Activated CD4-positive, alpha-beta memory T cell treated with anti-CD3 and anti-CD28 coated beads, Interleukin-2, amount 10 ng/mL, durations not matched to agents 7 days and 5 days (primary cell): ENCODE measurements around the gene LYSMD1. TPM values are rescaled to one million over a fixed set of nuclear protein-coding genes. Genes with fewer than 3 reads are reported as not detected.

Experiments used
- CTCF ChIA-PET: fragments of 350-600 bp; sonication (Branson Sonifier 250); formaldehyde crosslinking; loops from one replicate; lab custom pipeline; 2021; ENCODE audit warnings: antibody characterized with exemption, inconsistent platforms; lab: Charles Lee
- POLR2A ChIA-PET: fragments of 350-600 bp; sonication (Branson Sonifier 250); formaldehyde crosslinking; loops from one replicate; lab custom pipeline; 2021; ENCODE audit warnings: antibody characterized with exemption; lab: Charles Lee
- DNase-seq: peaks from one replicate; pipeline ENCODE4 v3.0.0-alpha.2; 2020
- H3K27ac Mint-ChIP-seq: one replicate; pipeline ENCODE4 v1.8.0; 2021; ENCODE audit warnings: mild to moderate bottlenecking, mixed read lengths
- H3K27me3 Mint-ChIP-seq: one replicate; pipeline ENCODE4 v1.8.0; 2021; ENCODE audit warnings: mixed read lengths
- H3K36me3 Mint-ChIP-seq: one replicate; pipeline ENCODE4 v1.8.0; 2021; ENCODE audit warnings: low read depth, mixed read lengths
- H3K4me1 Mint-ChIP-seq: one replicate; pipeline ENCODE4 v1.8.0; 2021; ENCODE audit warnings: mixed read lengths
- H3K4me3 Mint-ChIP-seq: one replicate; pipeline ENCODE4 v1.8.0; 2021; ENCODE audit warnings: mild to moderate bottlenecking, mixed read lengths
- H3K9me3 Mint-ChIP-seq: one replicate; pipeline ENCODE4 v1.8.0; 2021; ENCODE audit warnings: mixed read lengths
- total RNA-seq, 2 experiments: library from RNA; stranded (reverse); gene quantifications; one replicate each; pipeline ENCODE4 v1.2.3, GENCODE V29; 2021

The LYSMD1 gene
- total RNA-seq, 2 experiments from 2014 or later = 2.0 to 2.1 TPM

- Mint-ChIP-seq H3K27ac (no peak overlapping the region), H3K27me3 (peaks cover 13% of the 10 kb centered on the region), H3K9me3 (no peaks in the 10 kb centered on the region), H3K4me1 (peaks cover 11% of the 10 kb centered on the region), H3K36me3 (no peaks in the 10 kb centered on the region), H3K4me3 (no peak overlapping the region)
- ChIA-PET CTCF (interaction anchor here (1.1 to 1.5 kb wide), 2 partner anchors 21 to 22 kb away, joined by 3 to 8 read pairs; partner anchors contain the start of gene TNFAIP8L2), POLR2A (interaction anchor here (1.0 to 1.5 kb wide), 2 partner anchors 27 to 55 kb away, joined by 3 to 4 read pairs; partner anchors contain the start of gene VPS72)
- no peak for DNase-seq
Observed at GRCh38 chr1:151134396-151134795, 31.3 kb downstream of the LYSMD1 start.

GRCh38 chr1:151133018-151133806 lies 32.5 kb downstream of the LYSMD1 start:
- Mint-ChIP-seq H3K4me1 (peaks cover 11% of the 10 kb centered on the region), H3K9me3 (no peaks in the 10 kb centered on the region), H3K4me3 (no peak overlapping the region), H3K27ac (no peak overlapping the region), H3K36me3 (no peaks in the 10 kb centered on the region), H3K27me3 (peaks cover 13% of the 10 kb centered on the region)
- POLR2A ChIA-PET = interaction anchor here (1.5 kb wide), 1 partner anchor 26 kb away, joined by 4 read pairs; no protein-coding TSS in a partner anchor
- CTCF ChIA-PET = interaction anchor here (1.5 kb wide), 1 partner anchor 22 kb away, joined by 8 read pairs; no protein-coding TSS in a partner anchor
- DNase-seq = no peak

- no peaks in the 10 kb centered on the region for H3K9me3 Mint-ChIP-seq
- no peaks in the 10 kb centered on the region for H3K36me3 Mint-ChIP-seq
- CTCF ChIA-PET = interaction anchor here (1.9 kb wide), 1 partner anchor 23 kb away, joined by 9 read pairs; no protein-coding TSS in a partner anchor
- no peak overlapping the region for H3K27ac Mint-ChIP-seq
- peaks cover 11% of the 10 kb centered on the region for H3K4me1 Mint-ChIP-seq
- POLR2A ChIA-PET = interaction anchor here (1.8 to 1.9 kb wide), 2 partner anchors 9 to 149 kb away, joined by 5 to 7 read pairs; no protein-coding TSS in a partner anchor
- DNase-seq = no peak
- H3K27me3 Mint-ChIP-seq = peaks cover 13% of the 10 kb centered on the region
- H3K4me3 Mint-ChIP-seq = peak overlapping the region; percentile 4
Observed at GRCh38 chr1:151132335-151133017, 33.2 kb downstream of the LYSMD1 start.

GRCh38 chr1:151131701-151132334 lies 33.9 kb downstream of the LYSMD1 start:
- H3K4me1 Mint-ChIP-seq = peaks cover 11% of the 10 kb centered on the region
- peak overlapping the region; percentile 38 for H3K4me3 Mint-ChIP-seq
- peaks cover 13% of the 10 kb centered on the region for H3K27me3 Mint-ChIP-seq
- H3K9me3 Mint-ChIP-seq = no peaks in the 10 kb centered on the region
- no peak overlapping the region for H3K27ac Mint-ChIP-seq
- POLR2A ChIA-PET = interaction anchor here (0.7 to 1.9 kb wide), 5 partner anchors 10 to 150 kb away, joined by 3 to 7 read pairs (median 3); partner anchors contain the start of gene TNFAIP8L2
- CTCF ChIA-PET = interaction anchor here (1.0 to 2.5 kb wide), 4 partner anchors 23 to 60 kb away, joined by 3 to 12 read pairs (median 8); partner anchors contain the start of gene TNFAIP8L2
- no peak for DNase-seq
- no peaks in the 10 kb centered on the region for H3K36me3 Mint-ChIP-seq

- ChIA-PET POLR2A (interaction anchor here (0.7 to 1.9 kb wide), 6 partner anchors 11 to 150 kb away, joined by 3 to 7 read pairs (median 4); partner anchors contain the start of gene TNFAIP8L2), CTCF (interaction anchor here (1.0 to 2.5 kb wide), 4 partner anchors 24 to 60 kb away, joined by 3 to 12 read pairs (median 8); partner anchors contain the start of gene TNFAIP8L2)
- Mint-ChIP-seq H3K27ac (no peak overlapping the region), H3K9me3 (no peaks in the 10 kb centered on the region), H3K27me3 (peaks cover 13% of the 10 kb centered on the region), H3K4me1 (peaks cover 11% of the 10 kb centered on the region), H3K4me3 (peak overlapping the region; percentile 38), H3K36me3 (no peaks in the 10 kb centered on the region)
- peak; percentile 67 for DNase-seq
Observed at GRCh38 chr1:151130987-151131586, 34.6 kb downstream of the LYSMD1 start.

GRCh38 chr1:151128800-151129199 lies 36.9 kb downstream of the LYSMD1 start:
- ChIA-PET CTCF (interaction anchor here (1.3 kb wide), 1 partner anchor 123 kb away, joined by 3 read pairs; no protein-coding TSS in a partner anchor), POLR2A (no interaction called here)
- Mint-ChIP-seq H3K27me3 (peaks cover 13% of the 10 kb centered on the region), H3K27ac (no peak overlapping the region), H3K4me3 (no peak overlapping the region), H3K4me1 (peaks cover 15% of the 10 kb centered on the region), H3K36me3 (no peaks in the 10 kb centered on the region), H3K9me3 (no peaks in the 10 kb centered on the region)
- DNase-seq = no peak

- H3K36me3 Mint-ChIP-seq = peaks cover 4% of the 10 kb centered on the region
- CTCF ChIA-PET = interaction anchor here (0.8 kb wide), 1 partner anchor 45 kb away, joined by 3 read pairs; no protein-coding TSS in a partner anchor
- H3K27ac Mint-ChIP-seq = no peak overlapping the region
- H3K9me3 Mint-ChIP-seq = no peaks in the 10 kb centered on the region
- no peak for DNase-seq
- H3K4me1 Mint-ChIP-seq = peaks cover 4% of the 10 kb centered on the region
- no peak overlapping the region for H3K4me3 Mint-ChIP-seq
- no peaks in the 10 kb centered on the region for H3K27me3 Mint-ChIP-seq
- POLR2A ChIA-PET = no interaction called here
Observed at GRCh38 chr1:151124763-151125403, 40.8 kb downstream of the LYSMD1 start.

- no peaks in the 10 kb centered on the region for H3K4me1 Mint-ChIP-seq
- CTCF ChIA-PET = interaction anchor here (0.6 to 4.5 kb wide), 2 partner anchors 14 to 329 kb away, joined by 3 to 24 read pairs; no protein-coding TSS in a partner anchor
- no peak for DNase-seq
- H3K4me3 Mint-ChIP-seq = no peak overlapping the region
- POLR2A ChIA-PET = interaction anchor here (0.5 kb wide), 1 partner anchor 776 kb away, joined by 4 read pairs; no protein-coding TSS in a partner anchor
- H3K27me3 Mint-ChIP-seq = no peaks in the 10 kb centered on the region
- peaks cover 7% of the 10 kb centered on the region for H3K36me3 Mint-ChIP-seq
- H3K27ac Mint-ChIP-seq = no peak overlapping the region
- H3K9me3 Mint-ChIP-seq = no peaks in the 10 kb centered on the region
Observed at GRCh38 chr1:151113877-151114276, 51.8 kb downstream of the LYSMD1 start.

Other genes with a start within 250 kb of the LYSMD1 start
- gene SETDB1, start 239.5 kb downstream of the LYSMD1 start, total RNA-seq = 10 to 100 TPM; 49.5 to 51.5 TPM
- gene CERS2, start 191.1 kb downstream of the LYSMD1 start, total RNA-seq = 100 to 1,000 TPM; 177 to 181 TPM
- gene ANXA9, start 183.6 kb downstream of the LYSMD1 start, total RNA-seq = not detected
- 10 to 100 TPM; 19.9 to 20.5 TPM for gene MINDY1, start 159.0 kb downstream of the LYSMD1 start, total RNA-seq
- gene PRUNE1, start 157.5 kb downstream of the LYSMD1 start, total RNA-seq = 10 to 100 TPM; 13.8 to 16.6 TPM
- 1 to 10 TPM in 1 of 2 experiments, under 1 TPM in 1; 0.98 to 1.2 TPM for gene BNIPL, start 129.3 kb downstream of the LYSMD1 start, total RNA-seq
- 1 to 10 TPM; 1.2 to 1.7 TPM for gene C1orf56, start 118.2 kb downstream of the LYSMD1 start, total RNA-seq
- 100 to 1,000 TPM; 345 to 347 TPM for gene CDC42SE1, start 106.3 kb downstream of the LYSMD1 start, total RNA-seq
- 1 to 10 TPM; 3.2 to 3.4 TPM for gene MLLT11, start 105.5 kb downstream of the LYSMD1 start, total RNA-seq
- gene GABPB2, start 95.1 kb downstream of the LYSMD1 start, total RNA-seq = 10 to 100 TPM; 24.5 to 25.9 TPM
- gene SEMA6C, start 19.3 kb downstream of the LYSMD1 start, total RNA-seq = 1 to 10 TPM; 1.8 to 2.3 TPM
- gene TNFAIP8L2, start 9.3 kb downstream of the LYSMD1 start, total RNA-seq = 10 to 100 TPM; 31.2 to 32.0 TPM
- gene SCNM1, start 242 bp upstream of the LYSMD1 start, total RNA-seq = 10 to 100 TPM; 63.5 to 67.9 TPM
- gene TMOD4, start 10.1 kb upstream of the LYSMD1 start, total RNA-seq = 1 to 10 TPM; 1.5 to 1.9 TPM
- gene VPS72, start 24.3 kb upstream of the LYSMD1 start, total RNA-seq = 10 to 100 TPM; 76.1 to 78.8 TPM
- 10 to 100 TPM; 53.9 to 61.1 TPM for gene PIP5K1A, start 32.6 kb upstream of the LYSMD1 start, total RNA-seq
- 100 to 1,000 TPM; 178 to 188 TPM for gene PSMD4, start 88.8 kb upstream of the LYSMD1 start, total RNA-seq
- gene ZNF687, start 116.4 kb upstream of the LYSMD1 start, total RNA-seq = 10 to 100 TPM; 31.4 to 32.6 TPM
- 10 to 100 TPM; 71.2 to 72.9 TPM for gene PI4KB, start 161.5 kb upstream of the LYSMD1 start, total RNA-seq
- 10 to 100 TPM; 96.2 to 99.3 TPM for gene RFX5, start 181.3 kb upstream of the LYSMD1 start, total RNA-seq
- not detected for gene SELENBP1, start 206.8 kb upstream of the LYSMD1 start, total RNA-seq
- gene PSMB4, start 233.7 kb upstream of the LYSMD1 start, total RNA-seq = 100 to 1,000 TPM; 280 to 282 TPM